GM21619 (cell line): ENCODE data around the gene LDB2.
"Not testable (repeated sequence)": the region's sequence is repeated elsewhere in the genome, so short reads cannot be mapped to it uniquely, and the experiment has no call there.

ENCODE experiments used
- ATAC-seq: cut with Tn5 transposase; IDR thresholded peaks from one replicate; pipeline ENCODE4 v1.9.1; 2021; ENCODE audit not compliant: unreplicated experiment

Gene LDB2

DNA sequence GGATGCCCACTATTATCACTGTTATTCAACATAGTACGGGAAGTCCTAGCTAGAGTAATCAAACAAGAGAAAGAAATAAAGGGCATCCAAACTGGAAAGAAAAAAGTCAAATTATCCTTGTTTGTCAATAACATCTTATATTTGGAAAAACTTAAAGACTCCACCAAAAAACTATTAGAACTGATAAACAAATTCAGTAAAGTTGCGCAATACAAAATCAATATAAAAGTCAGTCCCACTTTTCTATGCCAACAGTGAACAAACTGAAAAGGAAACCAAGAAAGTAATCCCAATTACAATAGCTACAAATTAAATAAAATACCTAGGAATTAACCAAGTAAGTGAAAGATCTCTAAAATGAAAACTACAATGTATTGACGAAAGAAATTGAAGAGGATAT is 321.3 kb downstream of the LDB2 start:
- ATAC-seq, result no peak

- ATAC-seq, result no peak
Measured at GRCh38 chr4:16574981-16575380, 323.5 kb downstream of the LDB2 start.

DNA sequence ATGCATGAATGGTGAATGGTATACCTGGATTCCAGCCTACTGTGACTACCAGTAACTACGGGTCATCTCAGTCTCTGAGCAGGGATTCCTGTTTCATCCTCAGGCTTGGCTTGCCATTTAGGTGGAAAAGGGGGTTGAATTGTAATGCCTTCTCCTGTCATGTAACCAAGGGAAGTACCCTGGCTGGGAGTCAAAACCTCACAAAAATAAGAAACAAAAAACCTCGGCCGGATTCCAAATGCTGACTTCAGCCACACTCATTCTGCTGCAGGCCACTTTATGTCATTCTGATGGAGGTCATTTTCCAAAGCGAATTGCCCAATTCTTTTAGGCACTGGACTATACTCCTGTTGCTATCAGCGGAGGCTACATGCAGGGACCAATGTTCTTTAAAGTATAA is 324.7 kb downstream of the LDB2 start:
- ATAC-seq, result no peak

DNA sequence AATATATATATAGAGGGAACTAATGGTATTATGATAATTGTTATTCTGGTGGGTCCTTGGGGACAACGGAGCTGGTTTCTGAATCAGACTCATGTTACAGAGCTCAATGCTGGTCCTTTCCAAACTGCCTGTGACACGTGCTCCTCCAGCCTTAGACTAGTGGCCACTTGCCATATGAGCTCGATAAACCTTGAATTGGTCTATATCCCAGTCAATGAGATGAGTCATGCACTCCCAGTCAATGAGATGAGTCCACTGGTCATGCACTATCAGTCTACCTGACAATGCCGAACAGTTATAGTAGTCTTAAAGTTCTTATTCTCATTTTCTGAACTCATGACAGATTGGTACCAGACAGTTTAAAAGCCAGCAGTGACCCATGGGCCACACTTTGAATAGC is 325.2 kb downstream of the LDB2 start:
- ATAC-seq, result no peak

DNA sequence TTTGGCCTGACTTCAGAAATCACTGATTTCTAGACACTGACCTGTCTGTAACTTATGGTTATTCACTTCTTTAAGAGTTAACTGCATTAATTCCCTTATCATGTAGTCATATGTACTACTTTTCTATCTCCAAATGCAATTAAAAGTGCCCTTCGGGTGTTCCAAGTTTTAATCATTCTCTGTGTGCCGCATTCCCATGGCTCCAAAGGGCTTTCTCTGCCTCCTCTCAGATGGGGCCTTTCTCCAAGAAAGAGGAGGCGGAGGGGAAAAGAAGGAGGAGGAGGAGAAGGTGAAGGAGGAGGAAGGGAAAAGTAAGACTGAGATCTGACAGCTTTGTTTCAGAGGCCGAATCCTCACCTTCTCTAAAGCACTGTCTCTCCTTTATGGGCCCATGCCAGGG is 325.8 kb downstream of the LDB2 start:
- ATAC-seq, result no peak

- ATAC-seq, result no peak
Measured at GRCh38 chr4:16572161-16572560, 326.3 kb downstream of the LDB2 start.

- no peak for ATAC-seq
Measured at GRCh38 chr4:16569790-16570189, 328.7 kb downstream of the LDB2 start.

GRCh38 chr4:16557316-16557715 is 341.1 kb downstream of the LDB2 start:
- not testable (repeated sequence) for ATAC-seq

GRCh38 chr4:16555156-16555555 is 343.3 kb downstream of the LDB2 start:
- no peak for ATAC-seq

DNA sequence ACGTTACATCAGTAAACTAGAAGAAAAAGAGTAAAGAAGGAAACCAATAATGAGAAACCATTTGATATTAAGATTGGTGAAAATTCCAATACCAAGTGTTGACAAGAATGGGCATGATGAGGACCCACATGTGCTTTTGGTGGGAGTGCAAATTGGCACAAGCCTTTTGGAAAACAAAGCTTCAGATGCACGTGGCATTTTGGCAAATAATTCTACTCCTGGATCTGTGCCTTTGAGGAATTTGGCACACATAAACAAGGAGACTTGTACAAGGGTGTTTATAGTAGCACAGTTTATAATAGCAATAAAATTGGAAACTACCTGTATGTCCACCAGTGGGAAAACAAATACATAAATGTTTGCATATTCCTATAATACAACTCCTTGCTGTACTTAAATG is 347.9 kb downstream of the LDB2 start:
- ATAC-seq, result no peak

DNA sequence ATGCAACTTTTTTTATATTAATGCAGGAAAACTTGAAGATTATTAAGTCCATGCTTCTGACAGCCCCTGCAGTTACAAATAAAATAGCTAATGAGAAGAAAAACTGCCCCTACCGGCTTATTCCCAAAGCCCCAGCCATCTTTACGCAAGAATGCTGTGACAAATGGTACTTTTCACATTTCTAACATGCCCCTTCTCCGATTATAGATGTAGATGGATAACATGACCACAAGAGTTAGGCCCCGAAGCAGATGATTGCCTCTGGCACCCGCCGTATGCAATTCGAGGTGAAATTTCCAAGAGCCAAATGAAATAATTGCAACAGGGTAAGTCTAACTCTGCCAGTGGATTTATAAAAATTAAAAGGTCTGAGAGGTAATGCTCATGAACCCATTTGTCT is 352.8 kb downstream of the LDB2 start:
- ATAC-seq, result no peak

DNA sequence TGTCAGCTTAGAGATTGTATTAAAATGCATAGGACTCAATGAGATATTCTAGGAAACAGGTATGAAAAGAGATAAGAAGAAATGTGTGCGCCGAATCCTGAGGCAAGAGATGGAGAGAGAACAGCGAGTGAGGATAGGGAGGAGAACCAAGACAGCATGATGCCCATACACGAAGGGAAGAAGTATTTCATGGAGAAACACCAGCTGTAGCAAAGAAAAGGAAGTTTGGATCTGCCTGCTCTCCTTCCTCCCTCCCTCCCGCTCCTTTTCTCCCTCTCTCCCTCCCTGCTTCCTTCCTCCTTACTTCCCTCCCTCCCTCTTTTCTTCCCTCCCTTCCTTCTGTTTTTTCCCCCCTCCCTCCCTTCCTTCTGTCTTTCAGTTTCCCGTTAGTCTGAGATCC is 353.6 kb downstream of the LDB2 start:
- no peak for ATAC-seq

- no peak for ATAC-seq
Measured at GRCh38 chr4:16544251-16544721, 354.2 kb downstream of the LDB2 start.

- ATAC-seq, result no peak
Measured at GRCh38 chr4:16537926-16538325, 360.5 kb downstream of the LDB2 start.

DNA sequence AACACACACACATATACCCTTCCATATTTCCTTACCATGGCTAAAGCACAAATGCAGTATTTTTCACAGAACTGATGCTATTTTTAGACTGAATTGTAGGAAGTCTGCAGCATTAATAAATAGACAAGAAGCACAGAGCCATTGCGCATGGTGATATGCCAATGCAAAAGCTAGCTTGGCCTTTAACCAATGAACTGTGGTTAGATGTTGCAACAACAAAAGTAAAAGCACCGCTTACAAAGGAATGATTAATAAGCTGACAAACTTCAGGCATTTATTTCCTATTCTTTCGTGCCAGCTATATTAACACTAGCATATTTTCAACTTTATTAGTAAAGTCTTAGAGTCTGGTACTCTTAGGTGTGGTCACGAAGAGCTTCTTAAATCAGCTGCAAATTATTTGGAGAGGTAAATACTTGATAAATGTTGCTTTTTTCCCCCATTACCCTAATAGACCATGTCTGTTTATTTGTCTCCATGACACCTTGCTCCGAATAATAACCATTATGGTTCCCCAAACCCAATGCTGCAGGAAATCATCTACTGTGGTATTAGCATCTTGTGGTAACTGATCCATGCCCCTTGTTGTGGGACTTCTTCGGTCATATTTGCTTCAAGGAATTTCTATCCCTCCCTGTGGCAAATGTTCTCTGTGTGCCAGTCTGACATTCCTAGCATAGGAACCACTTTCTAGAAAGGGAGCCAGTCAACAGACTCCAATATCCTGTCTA is 366.0 kb downstream of the LDB2 start:
- ATAC-seq, result no peak

- ATAC-seq, result no peak
Measured at GRCh38 chr4:16530688-16531635, 367.5 kb downstream of the LDB2 start.

DNA sequence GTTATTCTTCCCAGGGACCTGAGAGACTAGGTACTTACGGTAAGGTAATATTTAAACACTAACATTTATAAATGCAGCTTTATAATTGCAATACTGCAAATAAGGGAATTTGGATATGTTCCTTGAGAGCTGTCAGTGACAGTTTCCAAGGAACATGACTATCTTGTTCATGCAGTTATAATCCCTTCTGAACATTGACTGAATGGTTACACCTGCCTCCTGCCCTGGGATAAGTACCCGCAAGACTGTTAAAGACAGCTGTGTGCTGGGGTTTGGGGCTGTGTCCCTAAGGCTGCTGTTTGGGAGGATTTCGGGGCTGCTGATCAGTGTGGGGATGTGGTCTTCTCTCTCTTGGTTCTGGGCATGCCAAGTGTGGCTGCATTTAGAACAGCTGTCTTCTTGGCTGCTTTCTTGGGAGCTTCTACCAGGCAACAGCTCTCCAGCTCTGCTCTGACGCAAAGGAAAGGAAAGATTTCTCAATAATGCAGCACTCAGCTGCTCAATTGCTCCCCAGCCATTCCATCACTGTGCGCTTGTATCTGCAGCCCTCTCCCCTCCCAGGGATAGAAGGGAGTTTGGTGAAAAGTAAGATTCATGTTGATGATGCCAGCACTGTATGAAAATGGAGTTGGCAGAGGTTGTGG is 373.4 kb downstream of the LDB2 start:
- ATAC-seq, result no peak

DNA sequence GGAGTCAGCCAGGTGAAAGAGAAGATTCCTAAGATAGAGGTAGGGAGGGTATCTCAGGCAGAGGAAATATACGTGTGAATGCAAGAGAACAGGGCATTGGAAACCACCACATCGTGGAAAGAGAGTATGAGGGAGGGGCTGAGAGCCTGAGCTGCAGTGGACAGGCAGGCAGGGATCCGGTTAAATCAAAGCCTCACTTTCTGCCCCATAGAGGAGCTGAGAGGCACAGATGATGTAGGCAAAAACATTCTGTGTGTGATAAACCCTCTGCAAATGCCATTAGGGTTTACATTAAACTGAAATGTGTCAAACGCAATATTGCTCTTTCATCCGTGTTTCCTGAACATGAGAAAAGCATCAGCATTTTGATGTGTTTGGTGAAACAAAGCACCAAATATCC is 374.0 kb downstream of the LDB2 start:
- ATAC-seq, result no peak

- not testable (repeated sequence) for ATAC-seq
Measured at GRCh38 chr4:16523526-16523925, 374.9 kb downstream of the LDB2 start.

DNA sequence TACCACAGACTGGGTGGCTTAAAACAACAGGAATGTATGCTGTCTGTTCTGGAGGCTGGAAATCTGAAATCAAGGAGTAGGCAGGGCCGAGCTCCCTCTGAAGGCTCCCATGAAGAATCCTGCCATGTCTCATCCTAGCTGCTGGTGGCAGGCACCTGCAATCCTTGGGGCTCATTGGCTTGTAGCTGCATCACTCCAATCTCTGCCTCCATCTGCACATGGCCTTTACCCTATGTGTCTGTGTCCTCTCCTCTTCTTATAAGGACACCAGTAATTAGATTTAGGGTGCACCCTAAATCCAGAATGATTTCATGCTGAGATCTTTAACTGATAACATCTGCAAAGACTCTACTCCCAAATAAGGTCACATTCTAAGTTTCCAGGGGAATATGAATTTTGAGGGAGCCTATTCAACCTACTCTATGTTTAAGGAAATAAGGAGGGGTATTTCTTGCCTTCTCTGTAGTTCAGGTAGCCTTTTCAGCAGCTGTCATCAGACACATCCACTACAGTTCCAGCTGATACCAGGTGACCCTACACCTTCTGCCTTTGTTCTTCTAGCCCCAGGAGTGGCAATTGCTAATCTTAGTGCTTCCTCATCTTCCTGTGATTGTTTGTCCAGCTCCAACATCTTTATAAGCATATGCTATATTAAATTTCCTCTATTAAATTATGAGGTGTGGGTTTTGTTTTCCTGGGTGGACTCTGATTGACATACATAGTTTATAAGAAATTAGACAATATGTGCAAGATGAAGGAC is 377.1 kb downstream of the LDB2 start:
- no peak for ATAC-seq
